ENCODE measurements around the gene AMBN. TPM values are rescaled to one million over a fixed set of nuclear protein-coding genes. Genes with fewer than 3 reads are reported as not detected.

The AMBN gene
- total RNA-seq, 1 experiment from 2014 or later = not detected

GRCh38 chr4:70607334-70607853 lies 15.3 kb downstream of the AMBN start:
- BruUV-seq (replicated peaks) = no TSS peak
- RAD21 ChIA-PET (ENCODE audit: low non-redundant PET in 1 of 2, low total read pairs in 2 of 2, uncharacterized antibody in 2 of 2, unreplicated experiment in 2 of 2) = no interaction called here
- no peaks in the 10 kb centered on the region for H3K9me3 ChIP-seq (ENCODE audit: control insufficient read depth in 1 of 2, insufficient read depth in 1 of 2, low read depth in 1 of 2, low read length in 2 of 2)
- no peaks in the 10 kb centered on the region for H3K27me3 ChIP-seq (ENCODE audit: insufficient read depth, low read length)
- no peak overlapping the region for H3K9ac ChIP-seq (ENCODE audit: low read length)
- no peak overlapping the region for H3K27ac ChIP-seq (ENCODE audit: low read depth, low read length)
- no peaks in the 10 kb centered on the region for H3K79me2 ChIP-seq (ENCODE audit: insufficient read depth, low read length)
- ATAC-seq (no peak), DNase-seq (ENCODE audit: low read depth, low spot score) (no peak)
- no peak for TF ChIP-seq CBX3 (IDR thresholded peaks at IDR 0.05; ENCODE audit: low read depth)
- TF ChIP-seq FOSL1 (IDR thresholded peaks at IDR 0.05; ENCODE audit: low read depth) = no peak
- no peak for TF ChIP-seq ATF3 (IDR thresholded peaks at IDR 0.05)
- TF ChIP-seq, protein P1, sequence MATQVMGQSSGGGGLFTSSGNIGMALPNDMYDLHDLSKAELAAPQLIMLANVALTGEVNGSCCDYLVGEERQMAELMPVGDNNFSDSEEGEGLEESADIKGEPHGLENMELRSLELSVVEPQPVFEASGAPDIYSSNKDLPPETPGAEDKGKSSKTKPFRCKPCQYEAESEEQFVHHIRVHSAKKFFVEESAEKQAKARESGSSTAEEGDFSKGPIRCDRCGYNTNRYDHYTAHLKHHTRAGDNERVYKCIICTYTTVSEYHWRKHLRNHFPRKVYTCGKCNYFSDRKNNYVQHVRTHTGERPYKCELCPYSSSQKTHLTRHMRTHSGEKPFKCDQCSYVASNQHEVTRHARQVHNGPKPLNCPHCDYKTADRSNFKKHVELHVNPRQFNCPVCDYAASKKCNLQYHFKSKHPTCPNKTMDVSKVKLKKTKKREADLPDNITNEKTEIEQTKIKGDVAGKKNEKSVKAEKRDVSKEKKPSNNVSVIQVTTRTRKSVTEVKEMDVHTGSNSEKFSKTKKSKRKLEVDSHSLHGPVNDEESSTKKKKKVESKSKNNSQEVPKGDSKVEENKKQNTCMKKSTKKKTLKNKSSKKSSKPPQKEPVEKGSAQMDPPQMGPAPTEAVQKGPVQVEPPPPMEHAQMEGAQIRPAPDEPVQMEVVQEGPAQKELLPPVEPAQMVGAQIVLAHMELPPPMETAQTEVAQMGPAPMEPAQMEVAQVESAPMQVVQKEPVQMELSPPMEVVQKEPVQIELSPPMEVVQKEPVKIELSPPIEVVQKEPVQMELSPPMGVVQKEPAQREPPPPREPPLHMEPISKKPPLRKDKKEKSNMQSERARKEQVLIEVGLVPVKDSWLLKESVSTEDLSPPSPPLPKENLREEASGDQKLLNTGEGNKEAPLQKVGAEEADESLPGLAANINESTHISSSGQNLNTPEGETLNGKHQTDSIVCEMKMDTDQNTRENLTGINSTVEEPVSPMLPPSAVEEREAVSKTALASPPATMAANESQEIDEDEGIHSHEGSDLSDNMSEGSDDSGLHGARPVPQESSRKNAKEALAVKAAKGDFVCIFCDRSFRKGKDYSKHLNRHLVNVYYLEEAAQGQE (IDR thresholded peaks at IDR 0.05; ENCODE audit: low read depth) = no peak
- H2AFZ ChIP-seq (ENCODE audit: low read depth, low read length, poor library complexity, severe bottlenecking) = no peak overlapping the region
- no peak overlapping the region for H3K4me2 ChIP-seq (ENCODE audit: low read length)
- POLR2A ChIA-PET = no interaction called here
- no peaks in the 10 kb centered on the region for H3K9me2 ChIP-seq (ENCODE audit: insufficient read depth)
- CTCF ChIA-PET = no interaction called here
- intact Hi-C loops (cut with micrococcal nuclease) = loop anchor here (10.0 kb wide), 3 partner anchors 407 to 1857 kb away; no protein-coding TSS in a partner anchor
- no peaks in the 10 kb centered on the region for H3K36me3 ChIP-seq (ENCODE audit: control insufficient read depth in 1 of 2, insufficient read depth in 2 of 2, low read length in 2 of 2)
- no peak overlapping the region for H3K4me3 ChIP-seq (replicated peaks in 1 of 2; ENCODE audit: low read depth in 1 of 2, low read length in 2 of 2)
- no peaks in the 10 kb centered on the region for H3K4me1 ChIP-seq (ENCODE audit: control insufficient read depth in 1 of 2, insufficient read depth in 2 of 2, low read length in 2 of 2)
- no peaks in the 10 kb centered on the region for H4K20me1 ChIP-seq (ENCODE audit: insufficient read depth)

- ATAC-seq = no peak
- Histone ChIP-seq H3K9me2 (ENCODE audit: insufficient read depth) (no peaks in the 10 kb centered on the region), H3K9ac (ENCODE audit: low read length) (no peak overlapping the region), H2AFZ (ENCODE audit: low read depth, low read length, poor library complexity, severe bottlenecking) (no peak overlapping the region), H3K36me3 (ENCODE audit: control insufficient read depth in 1 of 2, insufficient read depth in 2 of 2, low read length in 2 of 2) (no peaks in the 10 kb centered on the region), H3K4me3 (replicated peaks in 1 of 2; ENCODE audit: low read depth in 1 of 2, low read length in 2 of 2) (no peak overlapping the region), H3K4me2 (ENCODE audit: low read length) (no peak overlapping the region), H3K27ac (ENCODE audit: low read depth, low read length) (no peak overlapping the region), H3K79me2 (ENCODE audit: insufficient read depth, low read length) (no peaks in the 10 kb centered on the region), H3K27me3 (ENCODE audit: insufficient read depth, low read length) (no peaks in the 10 kb centered on the region), H4K20me1 (ENCODE audit: insufficient read depth) (no peaks in the 10 kb centered on the region), H3K9me3 (ENCODE audit: control insufficient read depth in 1 of 2, insufficient read depth in 1 of 2, low read depth in 1 of 2, low read length in 2 of 2) (no peaks in the 10 kb centered on the region), H3K4me1 (ENCODE audit: control insufficient read depth in 1 of 2, insufficient read depth in 2 of 2, low read length in 2 of 2) (no peaks in the 10 kb centered on the region)
- TF ChIP-seq EZH2phosphoT487 (IDR thresholded peaks at IDR 0.05; ENCODE audit: borderline replicate concordance) = no peak
- TF ChIP-seq JUND (IDR thresholded peaks at IDR 0.05) = no peak
- TF ChIP-seq FOSL1 (IDR thresholded peaks at IDR 0.05; ENCODE audit: low read depth) = no peak
- no peak for TF ChIP-seq SRF (IDR thresholded peaks at IDR 0.05; ENCODE audit: low read depth)
- no peak for TF ChIP-seq EZH2 (IDR thresholded peaks at IDR 0.05)
- TF ChIP-seq ZFX (IDR thresholded peaks at IDR 0.05) = no peak
- TF ChIP-seq, protein P2, sequence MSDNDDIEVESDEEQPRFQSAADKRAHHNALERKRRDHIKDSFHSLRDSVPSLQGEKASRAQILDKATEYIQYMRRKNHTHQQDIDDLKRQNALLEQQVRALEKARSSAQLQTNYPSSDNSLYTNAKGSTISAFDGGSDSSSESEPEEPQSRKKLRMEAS (IDR thresholded peaks at IDR 0.05) = no peak
- TF ChIP-seq EGR1 (IDR thresholded peaks at IDR 0.05; ENCODE audit: low read depth) = no peak
- no TSS peak for BruUV-seq (replicated peaks)
- intact Hi-C loops (cut with micrococcal nuclease) = loop anchor here (10.0 kb wide), 3 partner anchors 406 to 1856 kb away; no protein-coding TSS in a partner anchor
- no peak for DNase-seq (ENCODE audit: low read depth, low spot score)
- ChIA-PET CTCF (no interaction called here), POLR2A (no interaction called here), RAD21 (ENCODE audit: low non-redundant PET in 1 of 2, low total read pairs in 2 of 2, uncharacterized antibody in 2 of 2, unreplicated experiment in 2 of 2) (no interaction called here)
Measured at GRCh38 chr4:70608324-70608723, 16.3 kb downstream of the AMBN start.
